ENCODE measurements around the gene PTPN3.
A peak's percentile ranks its signal among the peaks of the same experiment; 100 is the strongest.

The PTPN3 gene

DNA sequence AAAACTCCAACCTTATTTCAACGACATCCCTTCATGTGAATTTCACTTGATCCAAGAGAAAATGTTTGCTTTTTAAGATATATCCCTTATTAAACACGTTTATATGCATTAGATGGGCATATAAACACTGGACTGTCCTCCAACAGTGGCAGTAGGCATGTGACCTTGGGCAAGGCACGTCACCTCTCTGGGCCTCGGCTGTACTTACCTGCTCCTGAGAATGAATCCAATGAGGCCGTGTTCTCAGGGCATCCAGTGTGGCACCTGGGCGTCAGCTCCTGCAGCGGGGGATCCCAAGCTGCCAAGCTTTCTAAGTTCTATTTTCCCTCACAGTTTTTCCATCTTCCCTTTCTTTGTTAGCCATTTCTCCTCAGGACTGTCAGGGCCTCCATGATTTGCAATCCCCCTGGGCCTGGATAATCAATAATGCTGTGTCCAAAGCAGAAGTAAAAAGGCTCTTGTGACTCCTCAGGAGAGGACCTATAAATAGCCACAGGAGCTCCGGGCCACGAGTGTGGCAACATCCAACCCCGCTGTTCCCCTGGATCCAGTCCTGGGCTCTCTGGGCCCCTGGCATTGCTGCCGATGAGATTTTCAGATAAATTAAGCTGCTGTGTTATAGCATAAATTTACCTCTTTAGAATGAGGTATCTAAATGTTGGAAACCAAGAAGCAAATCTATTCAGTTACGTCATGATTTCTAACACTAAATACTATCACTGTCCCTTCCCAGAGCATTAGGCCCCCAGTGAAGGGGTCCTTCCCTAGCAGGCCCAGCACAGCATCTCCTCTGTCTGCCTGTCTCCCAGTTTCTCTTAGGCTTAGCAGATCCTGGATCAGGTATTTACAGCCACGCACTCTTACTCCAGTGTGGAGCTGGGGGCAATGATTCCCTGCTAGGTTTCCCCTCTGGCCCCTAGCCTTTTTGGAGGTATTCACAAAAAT is 76.8 kb downstream of the PTPN3 start:
- DNase-seq: no peak

GRCh38 chr9:109419531-109419930 is 78.6 kb downstream of the PTPN3 start:
- DNase-seq: no peak

DNA sequence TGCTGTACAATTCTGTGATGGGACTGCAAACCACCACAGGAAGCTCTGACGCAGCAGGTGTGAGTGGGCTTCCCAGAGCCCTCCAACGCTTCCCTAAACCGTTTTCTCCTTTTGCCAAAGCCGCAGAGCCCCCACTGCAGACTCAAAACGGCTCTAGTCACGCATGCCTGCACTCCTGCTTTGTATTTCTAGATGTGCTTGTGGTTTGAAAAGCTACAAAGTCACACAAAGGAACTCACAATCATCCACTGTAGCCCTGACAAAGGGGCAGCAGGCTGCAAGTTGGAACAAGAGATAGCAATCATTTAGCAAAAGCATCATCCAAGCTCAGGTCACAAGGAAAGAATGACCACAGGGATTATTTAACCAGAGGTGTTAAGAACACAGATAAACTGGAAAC is 79.3 kb downstream of the PTPN3 start:
- DNase-seq: no peak

DNA sequence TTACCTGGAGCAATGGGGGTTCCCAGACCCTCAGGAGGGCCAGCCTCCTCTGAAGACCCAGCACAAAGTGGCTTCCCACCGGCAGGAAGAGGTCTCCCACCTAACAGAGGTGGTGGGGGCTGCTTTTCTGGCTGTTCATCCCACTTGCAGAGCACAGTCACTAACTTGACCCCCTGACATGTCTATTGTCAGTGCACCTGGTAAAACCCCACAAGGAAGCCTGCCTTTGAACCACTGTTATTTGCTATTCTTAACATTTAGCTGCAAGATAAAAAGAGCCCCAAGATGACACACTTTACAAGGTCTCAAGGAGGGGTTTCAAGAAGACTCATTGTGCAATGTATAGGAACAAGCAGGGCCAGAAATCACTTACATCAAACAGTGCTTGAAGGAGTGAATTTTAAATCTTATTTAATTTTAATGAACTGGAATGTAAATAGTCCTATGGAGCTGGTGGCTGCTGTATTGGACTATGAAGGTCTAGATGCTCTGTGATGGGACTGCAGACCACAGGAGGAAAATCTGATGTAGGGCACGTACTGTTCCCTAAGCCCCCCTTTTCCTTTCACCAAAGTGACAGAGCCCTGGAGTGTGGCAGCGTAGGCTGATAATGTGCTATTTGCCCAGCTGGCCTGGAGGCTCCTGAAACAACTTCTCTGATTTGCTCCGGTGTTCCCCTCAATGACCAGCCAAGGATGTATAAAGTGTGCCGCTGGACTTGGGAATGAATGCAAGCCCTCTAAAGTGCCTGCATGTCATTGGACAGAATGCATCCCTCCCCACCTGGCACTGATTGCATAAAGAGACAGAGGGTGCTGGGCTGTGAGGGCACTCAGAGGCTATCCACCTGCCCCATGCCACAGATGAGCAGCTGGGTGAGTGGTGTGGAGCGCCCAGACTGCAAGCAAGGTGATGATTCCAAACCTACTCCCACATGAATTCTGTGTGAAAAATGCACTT is 80.2 kb downstream of the PTPN3 start:
- DNase-seq: no peak

- DNase-seq: no peak
Observed at GRCh38 chr9:109417054-109417453, 81.1 kb downstream of the PTPN3 start.

DNA sequence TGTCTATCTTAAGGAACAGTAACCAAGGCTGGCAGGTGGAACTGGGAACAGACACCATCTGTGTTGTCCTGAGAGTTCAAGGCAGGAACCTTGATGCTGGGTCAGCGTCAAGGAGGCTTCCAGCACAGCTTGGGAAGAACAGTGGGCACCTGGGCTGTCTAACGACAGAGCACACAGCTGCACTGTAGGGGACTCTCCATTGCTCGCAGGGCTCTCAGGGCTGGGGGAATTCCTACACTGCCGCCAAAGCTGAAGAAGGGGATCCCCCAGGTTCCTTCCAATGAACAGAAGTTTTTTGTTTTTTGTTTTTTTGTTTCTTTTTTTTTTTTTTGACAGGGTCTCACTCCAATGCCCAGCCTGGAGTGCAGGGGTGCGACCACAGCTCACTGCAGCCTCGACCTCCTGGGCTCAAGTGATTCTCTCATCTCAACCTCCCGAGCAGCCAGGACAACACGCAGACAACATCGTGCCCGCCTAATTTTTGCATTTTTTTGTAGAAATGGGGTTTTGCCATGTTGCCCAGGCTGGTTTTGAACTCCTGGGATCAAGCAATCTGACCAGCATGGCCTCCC is 81.9 kb downstream of the PTPN3 start:
- no peak for DNase-seq

- DNase-seq: no peak
Observed at GRCh38 chr9:109414125-109414785, 83.9 kb downstream of the PTPN3 start.

DNA sequence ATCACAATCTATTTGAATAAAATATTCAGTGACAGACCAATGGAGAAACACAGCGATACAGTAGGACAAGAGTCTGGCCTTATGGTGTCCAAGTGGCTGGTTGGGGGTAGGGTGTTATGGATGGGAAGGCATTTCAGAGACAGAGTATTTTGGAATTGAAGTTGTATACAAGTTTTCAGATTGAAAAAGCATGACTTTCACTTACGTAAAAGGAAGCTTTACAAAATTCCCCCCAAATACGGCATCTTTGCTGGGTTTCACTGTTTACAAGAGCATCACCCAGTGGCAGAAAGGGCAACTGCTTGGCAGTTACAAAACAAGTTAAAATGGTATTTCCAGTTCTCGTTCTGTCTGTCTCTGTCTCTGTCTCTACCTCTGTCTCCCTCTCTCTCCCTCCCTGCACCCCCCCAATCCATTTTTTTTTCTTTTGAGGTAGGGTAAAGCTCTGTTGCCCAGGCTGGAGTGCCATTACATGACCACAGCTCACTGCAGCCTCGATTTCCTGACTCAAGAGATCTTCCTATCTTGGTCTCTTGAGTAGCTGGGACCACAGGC is 86.2 kb downstream of the PTPN3 start:
- peak in 1 of 2 donors; percentile 27 for DNase-seq

GRCh38 chr9:109411069-109411761 is 86.9 kb downstream of the PTPN3 start:
- no peak for DNase-seq

DNA sequence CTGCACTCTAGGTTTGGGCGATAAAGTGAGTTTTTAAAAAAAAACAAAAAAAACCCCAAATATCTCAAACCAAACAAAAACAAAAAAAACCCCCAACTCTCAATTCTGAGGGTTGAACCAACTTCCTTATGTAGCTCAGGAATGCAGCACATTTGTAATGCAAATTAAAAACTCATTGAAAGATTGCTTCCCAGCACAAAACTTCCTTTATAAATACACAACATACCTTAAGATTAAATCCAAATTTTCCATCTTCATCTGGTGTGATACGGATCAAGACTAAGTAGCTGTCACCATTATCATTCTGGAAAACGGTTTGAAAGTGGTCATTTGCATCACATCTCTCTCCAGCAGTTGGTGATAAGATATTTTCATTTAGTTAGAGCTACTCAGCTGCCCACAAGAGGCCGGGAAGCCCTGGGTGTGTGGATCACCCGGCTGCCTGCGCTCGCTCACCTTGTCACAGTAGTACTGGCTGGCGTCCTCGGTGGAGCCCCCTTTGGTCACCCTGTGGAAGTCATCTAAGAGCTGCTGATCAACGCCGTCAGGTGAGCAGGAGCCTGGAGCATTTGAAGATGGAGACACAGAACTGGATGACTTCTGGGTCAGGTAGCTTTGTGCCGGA is 88.2 kb downstream of the PTPN3 start:
- no peak for DNase-seq

DNA sequence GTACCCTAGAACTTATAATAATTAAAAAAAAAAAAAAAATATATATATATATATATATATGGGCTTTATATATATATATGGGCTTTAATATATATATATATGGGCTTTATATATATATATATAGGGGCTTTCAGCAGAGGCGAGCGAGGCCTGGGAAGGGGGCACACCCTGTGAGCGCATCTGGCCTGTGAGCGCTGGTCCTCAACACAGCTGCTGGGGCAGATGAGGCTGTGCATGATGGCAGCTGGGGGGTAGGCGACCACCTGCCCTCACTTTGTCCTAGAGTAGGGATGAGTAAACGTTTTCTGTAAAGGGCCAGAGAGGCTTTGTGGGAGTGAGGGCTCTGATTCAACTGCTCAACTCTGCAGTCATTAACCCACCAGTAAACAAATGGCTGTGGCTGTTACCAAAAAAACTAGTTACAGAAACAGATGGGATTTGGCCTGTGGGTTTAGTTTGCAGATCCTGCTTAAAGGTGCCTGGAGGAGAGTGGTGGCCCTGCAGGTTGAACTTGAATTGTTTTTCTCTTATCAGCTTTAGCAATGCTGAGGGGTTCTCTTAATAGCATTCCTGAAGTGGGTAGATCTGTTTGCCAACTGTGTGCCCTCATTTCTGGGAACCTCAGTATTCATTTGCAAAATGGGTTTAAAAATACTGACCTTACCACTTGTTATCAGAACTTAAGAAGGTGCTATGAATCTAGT is 89.2 kb downstream of the PTPN3 start:
- no peak for DNase-seq

GRCh38 chr9:109403766-109404320 is 94.3 kb downstream of the PTPN3 start:
- DNase-seq: no peak

GRCh38 chr9:109403116-109403515 is 95.0 kb downstream of the PTPN3 start:
- no peak for DNase-seq

DNA sequence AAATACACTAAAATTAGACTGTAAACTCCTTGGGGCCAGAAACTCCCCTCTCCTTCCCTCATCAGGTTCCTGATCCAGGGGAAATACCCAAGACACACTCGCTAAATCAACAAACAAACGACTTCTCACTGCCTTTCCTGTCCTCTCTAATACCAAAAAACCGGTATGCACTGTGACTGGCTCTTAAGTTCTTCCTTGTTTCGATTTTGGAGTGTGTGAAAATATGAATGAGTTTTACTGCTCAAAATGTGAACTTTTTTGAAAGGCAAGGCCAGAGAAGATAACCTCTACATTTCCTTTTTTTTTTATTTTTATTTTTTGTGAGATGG is 96.2 kb downstream of the PTPN3 start:
- no peak for DNase-seq

DNA sequence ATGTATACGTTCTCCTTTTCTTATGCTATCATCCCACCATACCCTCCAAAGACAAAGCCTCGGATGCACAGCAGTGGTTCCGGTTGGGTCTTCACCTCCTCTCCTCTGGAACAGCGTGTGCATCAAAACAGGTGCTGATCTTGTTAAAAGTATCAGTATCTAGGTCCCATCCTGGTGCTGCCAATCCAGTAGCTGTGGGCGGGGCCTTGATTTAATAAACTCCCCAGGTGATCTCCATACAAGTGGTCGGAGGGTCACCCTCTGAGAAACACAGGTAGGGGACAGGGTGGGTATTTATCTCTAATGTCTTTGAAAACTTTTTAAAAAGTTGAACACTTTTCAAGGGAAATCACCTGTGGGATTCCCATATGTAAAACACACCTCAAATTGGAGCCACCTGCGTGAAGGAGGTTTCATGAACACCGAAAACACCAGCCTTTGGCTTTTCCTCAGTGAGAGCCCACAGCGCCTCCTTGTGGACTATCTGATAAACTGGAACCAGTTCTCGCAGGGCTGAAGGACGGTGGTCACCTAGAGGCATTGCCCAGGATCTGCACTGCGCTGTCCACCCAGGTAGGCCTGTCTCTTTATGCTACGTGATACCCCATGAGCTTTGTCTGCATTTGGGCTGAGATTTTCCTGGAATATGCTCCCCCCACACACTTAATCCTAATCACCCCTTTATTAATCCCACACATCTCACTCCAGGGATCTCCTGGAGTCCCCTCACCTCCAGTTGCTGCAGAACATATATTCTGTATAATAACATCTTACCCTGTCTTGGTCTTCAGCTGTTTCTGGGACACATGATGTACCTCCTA is 96.7 kb downstream of the PTPN3 start:
- DNase-seq: peak; percentile 28 to 48

- DNase-seq: no peak
Observed at GRCh38 chr9:109399258-109399767, 98.8 kb downstream of the PTPN3 start.

DNA sequence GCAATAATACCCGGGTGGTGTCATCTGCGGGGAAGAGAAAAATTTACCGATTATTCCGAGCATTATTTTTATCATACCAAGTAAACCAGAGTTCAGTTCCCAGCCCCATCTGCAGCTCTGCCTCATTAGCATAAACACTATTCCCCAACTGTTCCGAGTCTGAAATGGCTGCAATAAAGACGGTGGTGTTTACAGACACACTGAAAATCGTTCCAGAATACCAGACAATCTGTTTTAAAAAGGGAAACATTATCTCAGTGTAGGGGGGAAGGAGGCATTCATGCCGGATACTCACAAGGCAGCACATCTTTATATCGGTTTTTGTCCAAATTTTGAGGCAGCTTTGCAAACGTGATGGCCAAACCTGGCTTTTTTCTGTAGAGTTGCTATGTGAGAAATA is 106.9 kb downstream of the PTPN3 start:
- DNase-seq: no peak

GRCh38 chr9:109387856-109388255 is 110.3 kb downstream of the PTPN3 start:
- no peak for DNase-seq

DNA sequence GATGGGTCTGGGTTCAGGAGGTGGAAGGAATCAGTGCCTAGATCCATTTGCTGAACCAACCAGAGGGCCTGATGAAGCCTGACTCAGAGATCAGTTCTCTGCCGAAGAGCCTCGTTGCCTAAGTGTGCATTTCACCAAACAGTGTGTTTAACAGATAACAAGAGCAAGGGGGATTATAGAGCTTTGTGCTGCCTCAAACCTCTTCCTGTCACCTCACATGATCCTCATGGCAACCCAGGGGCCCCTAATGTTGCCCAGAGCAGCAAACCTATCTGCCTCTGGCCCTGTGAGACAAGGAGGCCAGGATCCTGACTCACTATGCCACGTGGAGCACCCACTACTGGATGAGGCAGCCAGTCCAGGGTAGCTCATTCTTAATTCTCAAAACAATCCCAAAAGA is 110.9 kb downstream of the PTPN3 start:
- no peak for DNase-seq

Measured in stimulated activated CD4-positive, alpha-beta T cell treated with anti-CD3 and anti-CD28 coated beads, Interleukin-2, amount 100 ng/mL, for 24 hours (primary cell).